ENCODE results near the gene SPA17.

The SPA17 gene

DNA sequence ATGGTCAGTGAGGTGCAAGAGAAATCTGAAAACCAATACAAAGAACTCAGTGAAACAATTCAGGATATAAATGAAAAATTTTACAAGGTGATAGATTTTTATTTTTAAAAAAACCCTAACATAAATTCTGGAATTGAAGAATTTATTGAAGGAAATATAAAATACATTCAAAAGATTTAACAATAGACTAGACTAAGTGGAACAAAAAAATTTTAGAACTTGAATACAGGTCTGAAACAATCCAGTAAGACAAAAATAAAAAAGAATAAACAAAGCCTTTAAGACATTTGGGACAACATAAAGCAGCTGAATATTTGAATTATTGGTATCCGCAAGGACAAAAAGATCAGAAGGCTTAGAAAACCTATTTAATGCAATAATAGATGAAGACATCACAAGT, 8.7 kb downstream of the SPA17 start:
- no peak for TF ChIP-seq EZH2 (IDR thresholded peaks at IDR 0.05; ENCODE audit: borderline replicate concordance, low read depth, low read length, severe bottlenecking)
- TF ChIP-seq, protein P1, sequence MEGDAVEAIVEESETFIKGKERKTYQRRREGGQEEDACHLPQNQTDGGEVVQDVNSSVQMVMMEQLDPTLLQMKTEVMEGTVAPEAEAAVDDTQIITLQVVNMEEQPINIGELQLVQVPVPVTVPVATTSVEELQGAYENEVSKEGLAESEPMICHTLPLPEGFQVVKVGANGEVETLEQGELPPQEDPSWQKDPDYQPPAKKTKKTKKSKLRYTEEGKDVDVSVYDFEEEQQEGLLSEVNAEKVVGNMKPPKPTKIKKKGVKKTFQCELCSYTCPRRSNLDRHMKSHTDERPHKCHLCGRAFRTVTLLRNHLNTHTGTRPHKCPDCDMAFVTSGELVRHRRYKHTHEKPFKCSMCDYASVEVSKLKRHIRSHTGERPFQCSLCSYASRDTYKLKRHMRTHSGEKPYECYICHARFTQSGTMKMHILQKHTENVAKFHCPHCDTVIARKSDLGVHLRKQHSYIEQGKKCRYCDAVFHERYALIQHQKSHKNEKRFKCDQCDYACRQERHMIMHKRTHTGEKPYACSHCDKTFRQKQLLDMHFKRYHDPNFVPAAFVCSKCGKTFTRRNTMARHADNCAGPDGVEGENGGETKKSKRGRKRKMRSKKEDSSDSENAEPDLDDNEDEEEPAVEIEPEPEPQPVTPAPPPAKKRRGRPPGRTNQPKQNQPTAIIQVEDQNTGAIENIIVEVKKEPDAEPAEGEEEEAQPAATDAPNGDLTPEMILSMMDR (IDR thresholded peaks at IDR 0.05; ENCODE audit: borderline replicate concordance, extremely low read depth, low read length, poor library complexity, severe bottlenecking) = no peak
- no peak overlapping the region for H2AFZ ChIP-seq (ENCODE audit: low read depth, low read length)
- no peak overlapping the region for H3K4me2 ChIP-seq (ENCODE audit: insufficient read depth, low read length)
- no peak overlapping the region for H3K9ac ChIP-seq (ENCODE audit: low read depth, low read length)
- H3K27ac ChIP-seq (ENCODE audit: low read length) = no peak overlapping the region
- H3K79me2 ChIP-seq (ENCODE audit: insufficient read depth, low read length) = no peaks in the 10 kb centered on the region
- H3K9me3 ChIP-seq (ENCODE audit: insufficient read depth, low read length, severe bottlenecking) = peaks cover 11% of the 10 kb centered on the region
- H3K4me3 ChIP-seq (ENCODE audit: low read depth in 1 of 2, low read length in 2 of 2) = no peak overlapping the region
- H3K36me3 ChIP-seq (ENCODE audit: insufficient read depth, low read length) = no peaks in the 10 kb centered on the region
- ATAC-seq (ENCODE audit: insufficient read depth, low read depth) (no peak), DNase-seq (no peak)
- peaks cover 3% of the 10 kb centered on the region for H3K27me3 ChIP-seq (ENCODE audit: insufficient read depth, low read length, poor library complexity)
- H3K4me1 ChIP-seq (ENCODE audit: insufficient read depth, low read length) = no peaks in the 10 kb centered on the region
- no peaks in the 10 kb centered on the region for H4K20me1 ChIP-seq (ENCODE audit: insufficient read depth, low read length)

DNA sequence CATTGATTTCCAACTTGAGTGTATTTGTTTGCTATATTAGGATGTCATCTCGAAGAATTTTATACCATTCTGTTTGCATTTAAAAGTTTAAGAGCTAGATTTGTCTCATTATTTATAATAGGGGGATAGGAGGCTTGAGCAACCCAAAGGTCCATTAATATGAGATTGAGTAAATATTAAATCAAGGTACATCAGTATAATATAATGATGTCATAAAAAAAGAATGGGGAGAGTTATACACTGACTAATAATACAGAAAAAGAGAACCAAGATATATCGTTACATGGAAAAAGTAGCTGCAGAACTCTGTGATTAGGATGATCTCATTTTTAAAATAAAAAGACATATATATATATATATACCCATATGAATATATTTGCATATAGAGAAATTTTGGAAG, 19.4 kb downstream of the SPA17 start:
- no peak overlapping the region for H2AFZ ChIP-seq (ENCODE audit: low read depth, low read length)
- H3K4me1 ChIP-seq (ENCODE audit: insufficient read depth, low read length) = no peaks in the 10 kb centered on the region
- no peak for DNase-seq
- no peak for TF ChIP-seq EZH2 (IDR thresholded peaks at IDR 0.05; ENCODE audit: borderline replicate concordance, low read depth, low read length, severe bottlenecking)
- TF ChIP-seq, protein P1 (IDR thresholded peaks at IDR 0.05; ENCODE audit: borderline replicate concordance, extremely low read depth, low read length, poor library complexity, severe bottlenecking) = no peak
- no peaks in the 10 kb centered on the region for H4K20me1 ChIP-seq (ENCODE audit: insufficient read depth, low read length)
- H3K9me3 ChIP-seq (ENCODE audit: insufficient read depth, low read length, severe bottlenecking) = no peaks in the 10 kb centered on the region
- no peak overlapping the region for H3K4me2 ChIP-seq (ENCODE audit: insufficient read depth, low read length)
- no peaks in the 10 kb centered on the region for H3K36me3 ChIP-seq (ENCODE audit: insufficient read depth, low read length)
- H3K79me2 ChIP-seq (ENCODE audit: insufficient read depth, low read length) = no peaks in the 10 kb centered on the region
- H3K9ac ChIP-seq (ENCODE audit: low read depth, low read length) = no peak overlapping the region
- H3K4me3 ChIP-seq (ENCODE audit: low read depth in 1 of 2, low read length in 2 of 2) = no peak overlapping the region
- ATAC-seq (ENCODE audit: insufficient read depth, low read depth) = no peak
- H3K27me3 ChIP-seq (ENCODE audit: insufficient read depth, low read length, poor library complexity) = peaks cover 8% of the 10 kb centered on the region
- no peak overlapping the region for H3K27ac ChIP-seq (ENCODE audit: low read length)

DNA sequence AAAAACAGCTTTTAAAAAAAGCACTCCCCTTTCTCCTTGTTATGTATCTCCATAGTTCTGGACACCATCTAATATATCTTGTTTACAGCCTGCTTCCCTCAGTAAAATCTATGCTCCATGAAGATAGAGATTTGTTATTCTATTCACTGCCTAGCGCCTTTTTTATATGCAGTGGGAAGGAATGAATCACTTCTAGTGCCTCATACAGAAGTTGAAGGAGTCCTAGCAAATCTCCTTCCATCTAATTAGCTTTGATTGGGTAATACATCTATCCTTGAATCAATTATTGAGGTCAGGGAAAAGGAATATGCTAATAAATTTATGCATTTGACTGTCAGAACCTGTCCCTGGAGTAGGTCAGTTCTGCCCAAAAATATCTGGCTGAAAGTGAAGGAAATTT, 25.8 kb downstream of the SPA17 start:
- H4K20me1 ChIP-seq (ENCODE audit: insufficient read depth, low read length) = no peaks in the 10 kb centered on the region
- no peaks in the 10 kb centered on the region for H3K36me3 ChIP-seq (ENCODE audit: insufficient read depth, low read length)
- DNase-seq = no peak
- H3K9me3 ChIP-seq (ENCODE audit: insufficient read depth, low read length, severe bottlenecking) = no peaks in the 10 kb centered on the region
- ATAC-seq (ENCODE audit: insufficient read depth, low read depth) = no peak
- TF ChIP-seq, protein P1 (IDR thresholded peaks at IDR 0.05; ENCODE audit: borderline replicate concordance, extremely low read depth, low read length, poor library complexity, severe bottlenecking) = no peak
- TF ChIP-seq EZH2 (IDR thresholded peaks at IDR 0.05; ENCODE audit: borderline replicate concordance, low read depth, low read length, severe bottlenecking) = no peak
- H3K79me2 ChIP-seq (ENCODE audit: insufficient read depth, low read length) = no peaks in the 10 kb centered on the region
- no peak overlapping the region for H2AFZ ChIP-seq (ENCODE audit: low read depth, low read length)
- H3K9ac ChIP-seq (ENCODE audit: low read depth, low read length) = no peak overlapping the region
- H3K27ac ChIP-seq (ENCODE audit: low read length) = no peak overlapping the region
- no peak overlapping the region for H3K4me2 ChIP-seq (ENCODE audit: insufficient read depth, low read length)
- H3K4me3 ChIP-seq (ENCODE audit: low read depth in 1 of 2, low read length in 2 of 2) = no peak overlapping the region
- peaks cover 12% of the 10 kb centered on the region for H3K27me3 ChIP-seq (ENCODE audit: insufficient read depth, low read length, poor library complexity)
- no peaks in the 10 kb centered on the region for H3K4me1 ChIP-seq (ENCODE audit: insufficient read depth, low read length)

DNA sequence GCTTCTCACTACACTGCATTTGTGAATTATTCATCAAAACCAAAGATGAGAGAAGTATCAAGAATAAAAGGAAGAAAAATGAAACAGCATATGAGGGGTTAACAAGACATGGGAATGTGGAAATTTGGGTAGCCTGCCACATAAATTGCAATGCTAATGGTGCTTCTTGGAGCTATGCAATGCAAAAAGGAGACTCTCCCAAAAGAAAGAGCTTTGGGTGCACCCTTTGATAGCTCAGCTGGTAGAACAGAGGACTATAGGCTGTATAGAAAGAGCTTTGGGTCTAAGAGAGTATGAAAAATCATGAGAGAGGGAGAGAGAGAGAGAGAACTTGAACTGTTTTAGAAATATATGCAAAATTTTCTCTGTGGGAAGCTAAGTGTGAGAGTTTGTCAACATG, 26.3 kb downstream of the SPA17 start:
- Histone ChIP-seq H3K79me2 (ENCODE audit: insufficient read depth, low read length) (no peaks in the 10 kb centered on the region), H3K9ac (ENCODE audit: low read depth, low read length) (no peak overlapping the region), H3K4me2 (ENCODE audit: insufficient read depth, low read length) (no peak overlapping the region), H3K9me3 (ENCODE audit: insufficient read depth, low read length, severe bottlenecking) (no peaks in the 10 kb centered on the region), H3K4me3 (ENCODE audit: low read depth in 1 of 2, low read length in 2 of 2) (no peak overlapping the region), H4K20me1 (ENCODE audit: insufficient read depth, low read length) (no peaks in the 10 kb centered on the region), H3K4me1 (ENCODE audit: insufficient read depth, low read length) (no peaks in the 10 kb centered on the region), H3K27ac (ENCODE audit: low read length) (no peak overlapping the region), H3K27me3 (ENCODE audit: insufficient read depth, low read length, poor library complexity) (peaks cover 12% of the 10 kb centered on the region), H3K36me3 (ENCODE audit: insufficient read depth, low read length) (no peaks in the 10 kb centered on the region), H2AFZ (ENCODE audit: low read depth, low read length) (no peak overlapping the region)
- TF ChIP-seq EZH2 (IDR thresholded peaks at IDR 0.05; ENCODE audit: borderline replicate concordance, low read depth, low read length, severe bottlenecking) = no peak
- TF ChIP-seq, protein P1 (IDR thresholded peaks at IDR 0.05; ENCODE audit: borderline replicate concordance, extremely low read depth, low read length, poor library complexity, severe bottlenecking) = no peak
- no peak for DNase-seq
- no peak for ATAC-seq (ENCODE audit: insufficient read depth, low read depth)
